Osteocyte (in vitro differentiated cells): ENCODE results near the gene ARHGEF7. TPM values are rescaled to one million over a fixed set of nuclear protein-coding genes. Genes with fewer than 3 reads are reported as not detected.

ENCODE experiments used
- DNase-seq: peaks from one replicate; pipeline ENCODE4 v3.0.0; 2021; ENCODE audit warnings: mixed read lengths; ENCODE audit not compliant: unreplicated experiment; ENCODE audit errors: extremely low spot score
- H3K27ac Mint-ChIP-seq: one replicate; pipeline ENCODE4 v1.8.0; 2021; ENCODE audit warnings: mild to moderate bottlenecking, mixed read lengths; ENCODE audit not compliant: unreplicated experiment
- H3K27me3 Mint-ChIP-seq: one replicate; pipeline ENCODE4 v1.8.0; 2021; ENCODE audit warnings: mixed read lengths; ENCODE audit not compliant: unreplicated experiment
- H3K36me3 Mint-ChIP-seq: one replicate; pipeline ENCODE4 v1.8.0; 2021; ENCODE audit warnings: mixed read lengths; ENCODE audit not compliant: unreplicated experiment
- H3K4me1 Mint-ChIP-seq: one replicate; pipeline ENCODE4 v1.8.0; 2021; ENCODE audit warnings: mixed read lengths; ENCODE audit not compliant: unreplicated experiment
- H3K4me3 Mint-ChIP-seq: one replicate; pipeline ENCODE4 v1.8.0; 2021; ENCODE audit warnings: mild to moderate bottlenecking, moderate library complexity, mixed read lengths; ENCODE audit not compliant: unreplicated experiment
- H3K9me3 Mint-ChIP-seq: one replicate; pipeline ENCODE4 v1.8.0; 2021; ENCODE audit warnings: mixed read lengths; ENCODE audit not compliant: unreplicated experiment
- total RNA-seq: library from RNA; stranded (reverse); gene quantifications from 2 replicates; pipeline ENCODE4 v1.2.1, GENCODE V29; 2021
- TF ChIP-seq, protein P1 (sequence below): fragments of 200-600 bp; sonication (generic); IDR thresholded peaks from 2 replicates; pipeline ENCODE4 v1.5.0; 2021; ENCODE audit warnings: antibody characterized with exemption, mild to moderate bottlenecking, moderate library complexity

Gene ARHGEF7
- total RNA-seq, 1 donor from 2014 or later: 125 TPM

DNA sequence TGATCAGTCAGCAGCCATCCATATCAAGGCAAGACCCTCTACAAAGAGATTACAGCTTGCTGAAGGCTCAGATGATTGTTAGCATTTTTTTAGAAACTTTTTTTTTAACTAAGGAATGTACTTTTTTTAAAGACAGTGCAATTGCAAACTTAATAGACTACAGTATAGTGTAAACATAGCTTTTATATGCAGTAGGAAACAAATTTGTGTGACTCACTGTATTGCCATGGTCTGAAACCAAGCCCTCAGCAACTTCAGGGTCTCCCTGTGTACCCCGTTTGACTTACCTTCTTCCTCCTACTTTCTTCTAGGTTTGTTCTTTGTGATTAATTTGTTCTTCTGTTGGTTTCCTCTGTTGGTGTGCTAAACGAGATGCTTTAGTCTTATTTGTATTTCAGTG, 112.3 kb downstream of the ARHGEF7 start:
- peaks cover 18% of the 10 kb centered on the region for H3K36me3 Mint-ChIP-seq
- TF ChIP-seq, protein P1, sequence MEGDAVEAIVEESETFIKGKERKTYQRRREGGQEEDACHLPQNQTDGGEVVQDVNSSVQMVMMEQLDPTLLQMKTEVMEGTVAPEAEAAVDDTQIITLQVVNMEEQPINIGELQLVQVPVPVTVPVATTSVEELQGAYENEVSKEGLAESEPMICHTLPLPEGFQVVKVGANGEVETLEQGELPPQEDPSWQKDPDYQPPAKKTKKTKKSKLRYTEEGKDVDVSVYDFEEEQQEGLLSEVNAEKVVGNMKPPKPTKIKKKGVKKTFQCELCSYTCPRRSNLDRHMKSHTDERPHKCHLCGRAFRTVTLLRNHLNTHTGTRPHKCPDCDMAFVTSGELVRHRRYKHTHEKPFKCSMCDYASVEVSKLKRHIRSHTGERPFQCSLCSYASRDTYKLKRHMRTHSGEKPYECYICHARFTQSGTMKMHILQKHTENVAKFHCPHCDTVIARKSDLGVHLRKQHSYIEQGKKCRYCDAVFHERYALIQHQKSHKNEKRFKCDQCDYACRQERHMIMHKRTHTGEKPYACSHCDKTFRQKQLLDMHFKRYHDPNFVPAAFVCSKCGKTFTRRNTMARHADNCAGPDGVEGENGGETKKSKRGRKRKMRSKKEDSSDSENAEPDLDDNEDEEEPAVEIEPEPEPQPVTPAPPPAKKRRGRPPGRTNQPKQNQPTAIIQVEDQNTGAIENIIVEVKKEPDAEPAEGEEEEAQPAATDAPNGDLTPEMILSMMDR: no peak
- DNase-seq: peak; percentile 1
- H3K27ac Mint-ChIP-seq: peak overlapping the region; percentile 52
- no peaks in the 10 kb centered on the region for H3K27me3 Mint-ChIP-seq
- H3K4me3 Mint-ChIP-seq: no peak overlapping the region
- H3K9me3 Mint-ChIP-seq: no peaks in the 10 kb centered on the region
- peaks cover 35% of the 10 kb centered on the region for H3K4me1 Mint-ChIP-seq

DNA sequence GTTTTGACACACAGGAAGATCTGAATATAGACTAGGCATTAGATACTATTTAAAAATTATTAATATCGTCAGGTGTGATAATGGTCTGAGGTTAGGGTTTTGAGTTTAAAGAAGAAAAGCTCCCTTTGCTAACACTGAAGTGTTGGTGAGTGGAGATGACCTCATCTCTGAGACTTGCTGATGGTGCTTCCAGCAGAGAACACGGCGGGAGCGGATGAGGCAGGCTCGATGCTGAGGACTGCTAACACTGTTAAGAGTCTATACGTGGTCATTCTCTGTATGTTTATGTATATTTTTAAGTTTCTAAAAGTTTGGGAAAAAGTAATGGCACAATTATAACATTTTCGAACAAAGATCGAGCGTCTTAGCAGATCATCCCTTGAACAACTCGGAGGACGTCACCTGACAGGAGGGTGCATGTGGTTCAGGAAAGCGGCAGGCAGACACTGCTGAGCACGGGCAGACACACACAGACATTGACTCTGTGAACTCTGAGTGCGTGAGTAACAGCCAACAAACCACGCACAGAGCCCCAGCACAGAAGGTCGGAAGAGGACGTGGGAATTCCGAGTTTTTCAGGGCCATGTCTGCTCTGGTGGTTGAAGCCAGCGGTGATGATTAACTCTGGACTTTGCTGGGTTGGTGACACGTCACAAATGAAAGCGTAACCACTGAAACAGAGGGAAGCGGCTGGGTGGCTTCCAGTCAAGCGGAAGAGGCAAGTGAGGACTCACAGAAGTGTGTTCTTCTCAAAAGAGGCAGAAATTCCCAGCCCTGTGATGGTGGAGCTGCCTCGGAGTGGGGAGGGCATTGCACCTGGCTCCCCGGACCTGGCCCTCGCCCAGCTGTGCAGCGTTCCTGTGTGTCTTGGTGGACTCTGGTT, 113.4 kb downstream of the ARHGEF7 start:
- Mint-ChIP-seq H3K4me1 (peaks cover 34% of the 10 kb centered on the region), H3K4me3 (no peak overlapping the region), H3K36me3 (peaks cover 18% of the 10 kb centered on the region), H3K27ac (peak overlapping the region; percentile 76), H3K27me3 (no peaks in the 10 kb centered on the region), H3K9me3 (no peaks in the 10 kb centered on the region)
- TF ChIP-seq, protein P1: no peak
- peak; percentile 75 for DNase-seq

DNA sequence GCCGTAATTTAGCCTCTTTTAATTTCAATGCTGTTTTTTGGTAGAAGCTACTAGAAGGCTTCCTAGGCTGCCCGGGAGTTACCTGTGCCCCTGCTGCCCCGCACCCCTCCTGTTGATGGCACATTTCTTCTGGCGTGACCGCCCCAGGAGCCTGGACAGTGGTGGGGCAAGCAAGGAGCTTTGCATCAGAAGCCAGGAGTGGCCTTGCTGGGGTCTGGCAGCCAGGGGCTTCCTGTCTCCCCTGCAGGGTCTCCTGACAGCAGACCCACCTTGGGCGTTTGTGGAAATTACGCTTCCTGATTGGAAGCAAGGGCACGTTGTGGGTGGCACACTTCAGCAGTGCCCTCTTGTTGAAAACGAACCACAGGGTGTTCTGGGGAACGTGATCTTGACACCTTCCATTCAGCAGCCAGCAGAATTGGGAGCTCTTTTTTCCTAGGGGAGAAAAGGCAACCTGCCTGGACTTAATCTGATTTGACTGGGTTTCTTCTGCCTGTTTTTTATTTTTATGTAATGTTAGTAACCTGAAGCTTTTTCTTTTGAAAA, 115.3 kb downstream of the ARHGEF7 start:
- H3K27ac Mint-ChIP-seq: peak overlapping the region; percentile 15
- no peaks in the 10 kb centered on the region for H3K27me3 Mint-ChIP-seq
- H3K36me3 Mint-ChIP-seq: peaks cover 29% of the 10 kb centered on the region
- H3K4me3 Mint-ChIP-seq: no peak overlapping the region
- peak; percentile 75 for DNase-seq
- H3K9me3 Mint-ChIP-seq: no peaks in the 10 kb centered on the region
- TF ChIP-seq, protein P1: no peak
- peaks cover 32% of the 10 kb centered on the region for H3K4me1 Mint-ChIP-seq

DNA sequence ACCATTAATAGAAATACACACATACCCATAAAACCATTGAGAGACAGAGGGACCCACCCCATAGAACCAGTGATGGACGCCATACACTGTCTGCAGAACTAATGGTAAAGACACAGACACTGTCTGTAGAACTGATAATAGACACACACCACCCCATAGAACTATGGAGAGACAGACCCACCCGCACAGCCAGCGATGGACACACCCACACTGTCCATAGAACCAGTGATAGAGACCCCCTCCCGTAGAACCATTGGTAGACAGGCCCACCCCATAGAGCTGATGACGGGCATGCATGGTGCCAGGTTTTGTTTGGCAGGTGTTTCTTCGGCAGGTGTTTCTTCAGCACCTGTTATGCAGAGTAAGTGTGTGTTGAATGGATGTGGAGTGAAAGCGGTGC, 117.1 kb downstream of the ARHGEF7 start:
- no peaks in the 10 kb centered on the region for H3K27me3 Mint-ChIP-seq
- H3K9me3 Mint-ChIP-seq: no peaks in the 10 kb centered on the region
- no peak overlapping the region for H3K4me3 Mint-ChIP-seq
- H3K4me1 Mint-ChIP-seq: peaks cover 23% of the 10 kb centered on the region
- TF ChIP-seq, protein P1: no peak
- H3K36me3 Mint-ChIP-seq: peaks cover 44% of the 10 kb centered on the region
- DNase-seq: peak; percentile 67
- H3K27ac Mint-ChIP-seq: no peak overlapping the region

DNA sequence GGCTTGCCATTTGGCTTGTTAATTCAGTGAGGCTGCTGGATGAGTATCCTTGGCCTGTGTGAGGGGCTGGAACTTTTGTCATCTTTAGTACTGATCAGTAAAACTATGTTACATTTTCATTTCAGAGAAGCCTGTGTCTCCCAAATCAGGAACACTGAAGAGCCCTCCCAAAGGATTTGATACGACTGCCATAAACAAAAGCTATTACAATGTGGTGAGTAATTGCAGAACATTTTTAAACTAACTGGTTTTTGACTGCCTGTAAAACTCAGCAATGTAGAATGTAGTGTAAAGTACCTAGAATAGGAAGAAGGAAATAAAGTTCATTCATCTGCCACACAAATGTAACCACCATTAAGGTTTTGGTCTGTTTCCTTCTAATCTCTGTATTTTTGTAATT, 118.0 kb downstream of the ARHGEF7 start:
- TF ChIP-seq, protein P1: no peak
- Mint-ChIP-seq H3K4me1 (peaks cover 14% of the 10 kb centered on the region), H3K4me3 (no peak overlapping the region), H3K9me3 (no peaks in the 10 kb centered on the region), H3K36me3 (peaks cover 43% of the 10 kb centered on the region), H3K27ac (no peak overlapping the region), H3K27me3 (no peaks in the 10 kb centered on the region)
- no peak for DNase-seq
